Measurements from ENCODE around the gene B4GALT1.

Gene B4GALT1, protein sequence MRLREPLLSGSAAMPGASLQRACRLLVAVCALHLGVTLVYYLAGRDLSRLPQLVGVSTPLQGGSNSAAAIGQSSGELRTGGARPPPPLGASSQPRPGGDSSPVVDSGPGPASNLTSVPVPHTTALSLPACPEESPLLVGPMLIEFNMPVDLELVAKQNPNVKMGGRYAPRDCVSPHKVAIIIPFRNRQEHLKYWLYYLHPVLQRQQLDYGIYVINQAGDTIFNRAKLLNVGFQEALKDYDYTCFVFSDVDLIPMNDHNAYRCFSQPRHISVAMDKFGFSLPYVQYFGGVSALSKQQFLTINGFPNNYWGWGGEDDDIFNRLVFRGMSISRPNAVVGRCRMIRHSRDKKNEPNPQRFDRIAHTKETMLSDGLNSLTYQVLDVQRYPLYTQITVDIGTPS

DNA sequence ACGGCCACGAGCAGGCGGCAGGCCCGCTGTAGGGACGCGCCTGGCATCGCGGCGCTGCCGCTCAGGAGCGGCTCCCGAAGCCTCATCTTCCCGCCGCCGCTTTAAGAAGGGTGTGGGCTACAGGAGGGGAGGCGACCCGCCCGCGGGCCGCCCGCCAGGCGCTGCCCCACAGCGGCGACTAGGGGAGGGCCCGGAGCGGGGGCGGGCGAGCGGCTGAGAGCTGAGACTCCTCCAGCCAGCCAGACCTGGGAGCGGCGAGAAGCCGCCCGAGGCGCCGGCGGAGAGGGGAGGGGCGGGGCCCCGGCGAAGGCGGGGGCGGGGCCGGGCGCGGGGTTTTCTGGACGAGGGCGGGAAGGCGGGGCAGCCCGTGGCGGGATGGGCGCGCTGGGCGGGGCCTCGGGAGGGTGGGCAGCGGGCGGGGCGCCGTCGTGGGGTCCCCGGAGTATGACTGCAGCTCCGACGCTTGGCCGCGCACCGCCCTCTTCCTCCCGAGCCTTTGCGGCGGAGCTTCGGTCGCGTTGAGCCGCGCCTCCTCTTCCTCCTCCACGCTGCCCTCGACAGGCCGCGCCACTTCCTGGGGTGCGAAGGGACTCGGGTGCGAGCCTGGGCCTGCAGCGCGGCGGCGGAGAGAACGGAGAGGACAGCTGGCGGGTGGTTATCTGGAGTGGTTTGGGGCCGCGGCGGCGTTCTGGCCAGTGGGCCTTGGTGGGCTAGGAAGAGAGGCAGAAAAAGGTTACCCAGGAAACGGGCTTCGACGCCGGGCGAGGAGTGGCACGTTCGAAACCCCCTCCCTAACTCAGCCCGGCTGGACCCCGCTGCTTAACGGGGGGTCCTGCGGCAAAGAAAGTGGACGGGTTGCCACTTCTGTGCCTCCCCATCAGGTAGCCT lies at the start of gene B4GALT1:
Gene B4GALT1, minus strand, starts transcription at position 253 of the 888 bp plus-strand sequence. Its CDS starts 167 bp downstream, at position 86.
- DNase-seq (ENCODE audit: low read depth), result peak; percentile 95

DNA sequence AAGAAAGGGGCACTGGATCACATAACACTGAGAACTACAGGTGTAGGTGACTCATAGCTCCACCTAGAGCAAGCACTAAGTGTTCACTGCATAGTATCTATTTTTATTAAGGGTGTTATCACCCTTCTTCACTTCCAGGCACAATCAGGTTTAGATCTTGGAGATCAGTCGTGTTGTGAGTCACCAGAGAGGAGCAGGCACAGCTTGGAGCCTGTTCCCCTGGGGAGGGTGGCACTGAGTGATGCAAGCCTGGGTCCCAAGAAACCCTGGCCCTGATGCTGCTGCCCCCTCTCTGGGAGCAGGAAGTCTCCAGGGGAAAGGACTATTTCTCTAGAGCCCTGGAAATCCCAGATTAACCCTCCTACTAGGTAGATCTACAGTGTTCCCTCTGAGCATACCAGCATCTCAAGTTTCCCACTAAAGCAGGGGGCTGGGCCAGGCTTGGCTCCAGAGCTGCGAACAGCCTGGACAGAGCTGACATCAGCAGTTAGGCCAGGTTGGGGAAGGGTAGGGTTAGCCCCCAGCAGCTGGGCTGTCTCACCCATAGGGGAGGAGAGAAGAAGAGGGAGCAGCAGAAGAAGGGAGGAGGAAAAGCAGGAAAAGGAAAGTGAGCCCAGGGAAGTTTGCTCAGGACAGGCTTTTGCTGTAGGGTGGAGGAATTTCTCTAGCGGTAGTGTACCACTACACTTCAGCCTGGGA lies 44.7 kb upstream of the B4GALT1 start:
- DNase-seq (ENCODE audit: low read depth), result no peak

DNA sequence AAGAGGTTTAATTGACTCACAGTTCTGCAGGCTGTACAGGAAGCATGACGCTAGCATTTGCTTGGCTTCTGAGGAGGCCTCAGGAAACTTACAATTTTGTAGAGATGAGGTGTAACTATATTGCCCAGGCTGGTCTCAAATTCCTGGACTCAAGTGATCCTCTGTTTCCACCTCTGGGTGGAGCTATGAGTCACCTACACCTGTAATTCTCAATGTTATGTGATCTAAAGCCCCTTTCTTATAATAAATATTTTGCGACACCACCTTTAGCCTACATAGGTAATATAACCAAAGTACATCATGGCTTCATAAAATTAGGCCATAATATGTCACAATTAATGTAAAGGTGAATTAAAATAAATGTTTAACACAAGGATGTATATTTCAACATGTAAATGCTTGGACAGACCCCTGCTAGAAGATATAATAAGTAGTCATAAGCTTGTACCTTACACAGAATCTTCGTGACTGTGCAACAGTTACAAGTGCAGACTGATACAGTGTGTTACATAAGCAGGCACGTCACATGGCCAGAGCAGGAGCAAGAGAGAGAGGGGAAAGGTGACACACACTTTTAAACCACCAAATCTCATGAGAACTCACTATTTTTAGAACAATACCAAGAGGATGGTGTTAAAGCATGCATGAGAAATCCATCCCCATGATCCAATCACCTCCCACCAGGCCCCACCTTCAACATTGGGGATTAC lies 43.0 kb upstream of the B4GALT1 start:
- DNase-seq (ENCODE audit: low read depth), result no peak

GRCh38 chr9:33209394-33209793 lies 42.3 kb upstream of the B4GALT1 start:
- no peak for DNase-seq (ENCODE audit: low read depth)

GRCh38 chr9:33202552-33203201 lies 35.5 kb upstream of the B4GALT1 start:
- peak; percentile 0 for DNase-seq (ENCODE audit: low read depth)

- DNase-seq (ENCODE audit: low read depth), result no peak
Measured at GRCh38 chr9:33202018-33202417, 34.9 kb upstream of the B4GALT1 start.

GRCh38 chr9:33198165-33198564 lies 31.0 kb upstream of the B4GALT1 start:
- DNase-seq (ENCODE audit: low read depth), result no peak

GRCh38 chr9:33197279-33198152 lies 30.4 kb upstream of the B4GALT1 start:
- DNase-seq (ENCODE audit: low read depth), result no peak

DNA sequence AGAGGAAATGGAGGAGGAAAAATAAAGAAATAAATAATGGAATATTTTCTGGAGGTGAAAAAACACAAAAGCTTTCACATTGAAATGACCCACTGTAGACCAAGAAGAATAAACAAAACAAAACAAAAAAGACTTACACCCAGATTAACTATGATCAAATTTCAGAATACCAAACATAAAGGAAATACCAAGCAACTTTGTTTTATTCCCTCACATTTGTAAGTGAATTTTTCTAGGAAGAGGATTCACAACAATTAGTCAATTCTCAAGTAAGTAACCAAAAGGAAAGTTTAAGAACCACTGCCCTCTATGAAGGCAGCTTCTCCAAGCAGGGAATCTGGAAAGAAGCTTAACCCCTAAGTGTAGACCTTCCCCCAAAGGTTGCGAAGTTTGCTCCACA lies 29.6 kb upstream of the B4GALT1 start:
- no peak for DNase-seq (ENCODE audit: low read depth)

DNA sequence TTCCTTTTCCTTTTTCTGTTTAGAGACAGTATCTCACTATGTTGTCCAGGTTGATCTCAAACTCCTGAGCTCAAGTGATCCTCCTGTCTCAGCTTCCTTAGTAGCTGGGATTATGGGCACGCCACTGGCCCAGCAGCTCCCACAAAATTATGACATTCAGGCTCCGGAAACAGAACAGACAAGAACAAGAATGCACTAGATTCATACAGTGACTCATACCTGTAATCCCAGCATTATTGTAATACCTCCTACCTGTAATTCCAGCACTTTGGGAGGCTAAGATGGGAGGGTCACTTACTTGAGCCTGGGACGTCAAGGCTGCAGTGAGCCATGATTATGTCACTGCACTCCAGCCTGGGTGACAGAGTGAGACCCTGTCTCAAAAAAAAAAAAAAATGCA lies 26.7 kb upstream of the B4GALT1 start:
- DNase-seq (ENCODE audit: low read depth), result no peak

- DNase-seq (ENCODE audit: low read depth), result no peak
Measured at GRCh38 chr9:33192493-33193255, 25.5 kb upstream of the B4GALT1 start.

- no peak for DNase-seq (ENCODE audit: low read depth)
Measured at GRCh38 chr9:33190021-33190705, 23.0 kb upstream of the B4GALT1 start.

DNA sequence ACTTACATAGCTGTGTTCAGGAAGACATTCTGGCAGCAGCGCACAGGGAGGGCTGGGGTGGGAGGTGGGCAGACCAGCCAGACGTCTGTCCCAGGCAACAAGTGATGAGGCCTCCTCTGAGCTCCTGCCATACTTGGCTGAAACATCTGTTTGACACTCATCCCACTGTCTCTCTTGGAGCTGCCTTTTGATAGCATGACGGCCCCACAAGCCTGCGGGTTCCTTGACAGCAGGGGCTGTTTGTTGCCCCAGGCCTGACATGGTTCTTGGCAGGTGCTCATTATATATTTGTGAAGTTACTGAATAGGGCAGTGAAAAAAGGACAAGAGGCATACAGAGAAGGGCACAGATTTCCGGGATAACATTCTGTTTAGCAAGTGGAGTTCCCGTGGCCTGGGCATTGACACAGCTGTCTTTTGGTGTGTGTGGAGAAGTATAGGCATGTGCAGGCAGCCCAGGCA lies 22.2 kb upstream of the B4GALT1 start:
- DNase-seq (ENCODE audit: low read depth), result no peak

DNA sequence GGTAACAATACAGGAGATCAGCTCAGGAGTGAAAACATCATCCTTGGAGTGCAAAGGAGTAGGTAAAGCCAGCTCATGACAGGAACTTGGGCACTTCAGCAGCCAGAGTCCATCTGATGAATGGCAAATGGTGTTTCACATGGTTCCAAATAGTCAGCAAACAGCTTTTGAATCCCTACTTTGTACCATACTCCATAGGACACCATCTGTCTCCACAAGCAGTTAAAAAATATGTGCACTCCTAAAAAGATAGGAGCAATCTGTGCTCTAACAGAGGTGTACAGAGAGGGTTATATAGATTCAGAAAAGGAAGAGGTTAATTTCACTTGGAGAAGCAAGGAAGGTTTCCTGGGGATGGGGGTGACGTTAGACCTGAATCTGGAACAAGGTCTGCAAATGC lies 21.6 kb upstream of the B4GALT1 start:
- no peak for DNase-seq (ENCODE audit: low read depth)

GRCh38 chr9:33187519-33188218 lies 20.5 kb upstream of the B4GALT1 start:
- DNase-seq (ENCODE audit: low read depth), result no peak

DNA sequence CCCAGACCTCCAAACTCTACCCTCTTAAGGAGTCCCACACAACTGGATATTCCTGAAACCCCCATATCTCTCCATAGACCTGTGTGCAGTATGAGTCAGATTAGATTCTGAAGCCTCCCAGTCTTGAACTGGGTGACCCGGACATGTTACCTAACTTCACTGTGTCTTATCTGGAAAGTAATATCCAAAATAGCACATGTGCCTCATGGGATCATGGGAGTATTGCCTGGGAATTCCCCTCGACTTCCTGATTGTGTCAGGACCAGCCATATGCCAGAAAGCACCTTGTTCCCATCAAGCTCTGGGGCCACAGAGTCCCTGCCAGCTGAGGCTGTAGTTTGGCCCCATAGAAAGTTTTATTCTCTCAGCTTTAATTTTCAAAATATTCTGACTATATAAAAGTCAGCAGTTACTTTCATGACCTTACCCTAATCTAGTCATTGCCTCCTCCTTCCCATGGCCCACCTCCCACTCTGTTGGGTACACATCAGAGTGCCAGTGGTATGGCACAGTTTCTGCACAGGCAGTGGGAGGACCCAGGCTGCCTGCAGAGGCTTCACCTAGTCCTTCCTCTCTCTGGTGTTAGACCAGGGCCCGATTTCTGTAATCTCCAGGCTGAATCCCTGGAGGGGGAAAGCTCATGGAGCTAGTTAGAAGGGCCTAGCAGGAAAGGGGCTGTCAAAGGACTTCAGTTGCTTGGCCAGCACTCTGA lies 19.5 kb upstream of the B4GALT1 start:
- DNase-seq (ENCODE audit: low read depth), result no peak

GRCh38 chr9:33185858-33186257 lies 18.7 kb upstream of the B4GALT1 start:
- no peak for DNase-seq (ENCODE audit: low read depth)

GRCh38 chr9:33185406-33185805 lies 18.3 kb upstream of the B4GALT1 start:
- DNase-seq (ENCODE audit: low read depth), result no peak
